A673 (cell line): Measurements from ENCODE around the gene FAR1. TPM values are rescaled to one million over a fixed set of nuclear protein-coding genes. Genes with fewer than 3 reads are reported as not detected.

Experiments
- BruUV-seq: library from RNA; stranded (reverse); fragments of 400-500 nt; replicated peaks from 2 replicates; lab custom pipeline; 2021; lab: Mats Ljungman, UMichigan
- CTCF ChIA-PET: fragments of 300-600 bp; sonication (Branson Sonifier 250); formaldehyde crosslinking; loops from one replicate; lab custom pipeline; 2022; ENCODE audit warnings: antibody characterized with exemption; lab: Charles Lee
- POLR2A ChIA-PET: fragments of 300-600 bp; sonication (Branson Sonifier 250); formaldehyde crosslinking; loops from one replicate; lab custom pipeline; 2022; ENCODE audit warnings: antibody characterized with exemption; ENCODE audit not compliant: low non-redundant PET; lab: Charles Lee
- DNase-seq: peaks from one replicate; pipeline ENCODE4 v3.0.0-alpha.2; 2015; ENCODE audit warnings: low spot score
- H3K27ac ChIP-seq: fragments of 200-600 bp; sonication (generic); 2 replicates; pipeline ENCODE4 v1.5.1; 2016; ENCODE audit warnings: mixed run types, low read depth, mild to moderate bottlenecking, mixed read lengths, antibody characterized with exemption, low read length; ENCODE audit not compliant: poor library complexity, severe bottlenecking
- H3K27me3 ChIP-seq: fragments of 200-600 bp; sonication (generic); replicated peaks from 2 replicates; pipeline ENCODE4 v1.6.1; 2017; ENCODE audit warnings: mixed run types, low read depth, mild to moderate bottlenecking, mixed read lengths, antibody characterized with exemption, low read length; ENCODE audit not compliant: insufficient read depth, poor library complexity
- H3K36me3 ChIP-seq: fragments of 200-600 bp; sonication (generic); 2 replicates; pipeline ENCODE4 v1.6.1; 2016; ENCODE audit warnings: mixed run types, mild to moderate bottlenecking, mixed read lengths, antibody characterized with exemption, low read length; ENCODE audit not compliant: insufficient read depth, poor library complexity, severe bottlenecking
- H3K4me1 ChIP-seq: fragments of 200-600 bp; sonication (generic); 2 replicates; pipeline ENCODE4 v1.6.1; 2017; ENCODE audit warnings: mixed run types, mild to moderate bottlenecking, mixed read lengths, antibody characterized with exemption, low read length; ENCODE audit not compliant: insufficient read depth, poor library complexity, severe bottlenecking
- H3K4me3 ChIP-seq: fragments of 200-600 bp; sonication (generic); 2 replicates; pipeline ENCODE4 v1.5.1; 2016; ENCODE audit warnings: low read depth, mixed run types, mild to moderate bottlenecking, mixed read lengths, low read length; ENCODE audit not compliant: poor library complexity, severe bottlenecking
- H3K9me3 ChIP-seq: fragments of 200-600 bp; sonication (generic); 2 replicates; pipeline ENCODE4 v1.6.1; 2016; ENCODE audit warnings: mixed run types, low read depth, mild to moderate bottlenecking, mixed read lengths, antibody characterized with exemption, low read length; ENCODE audit not compliant: poor library complexity, severe bottlenecking
- EZH2 ChIP-seq: fragments of 200-600 bp; sonication (generic); IDR thresholded peaks from 2 replicates; pipeline ENCODE4 v1.6.1; 2017; ENCODE audit warnings: borderline replicate concordance, low read depth, mild to moderate bottlenecking, mixed read lengths, antibody characterized with exemption, low read length; ENCODE audit not compliant: poor library complexity, severe bottlenecking
- intact Hi-C: fragments of 100-400 bp; cut with micrococcal nuclease; formaldehyde crosslinking; loops from one replicate; pipeline ENCODE4 v1.10.0; 2022; ENCODE audit not compliant: unreplicated experiment
- total RNA-seq: library from RNA; stranded (reverse); gene quantifications from 2 replicates; pipeline ENCODE4 v1.2.3, GENCODE V29; 2021
- TF ChIP-seq, protein P1 (sequence below): fragments of 300-800, 200-600 bp; sonication (generic); conservative IDR thresholded peaks from 2 replicates; pipeline ENCODE4 v1.5.1; 2017; ENCODE audit warnings: low read depth, mild to moderate bottlenecking, antibody characterized with exemption, low read length, moderate library complexity, mixed read lengths

The FAR1 gene
- total RNA-seq, 1 experiment from 2014 or later, result 66.6 TPM

DNA sequence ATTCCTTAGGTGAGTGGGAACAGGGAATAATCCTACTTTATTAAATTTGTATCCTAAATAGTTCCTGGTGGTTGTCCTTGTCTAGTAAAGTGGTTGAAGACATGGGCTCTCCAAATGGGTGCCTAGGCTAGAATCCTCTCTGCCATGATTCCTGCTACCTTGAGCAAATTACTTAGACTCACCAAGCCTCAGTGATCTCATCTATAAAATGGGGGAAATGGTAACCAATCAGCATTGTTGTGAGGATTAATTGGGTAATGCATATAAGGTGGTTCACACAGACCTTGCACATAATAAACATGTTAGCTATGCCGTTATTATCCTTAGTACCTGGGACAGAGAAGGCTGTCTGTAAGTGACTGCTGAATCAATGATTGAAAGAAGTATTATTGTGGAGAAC is 109.9 kb downstream of the FAR1 start:
- POLR2A ChIA-PET, result no interaction called here
- TF ChIP-seq, protein P1, sequence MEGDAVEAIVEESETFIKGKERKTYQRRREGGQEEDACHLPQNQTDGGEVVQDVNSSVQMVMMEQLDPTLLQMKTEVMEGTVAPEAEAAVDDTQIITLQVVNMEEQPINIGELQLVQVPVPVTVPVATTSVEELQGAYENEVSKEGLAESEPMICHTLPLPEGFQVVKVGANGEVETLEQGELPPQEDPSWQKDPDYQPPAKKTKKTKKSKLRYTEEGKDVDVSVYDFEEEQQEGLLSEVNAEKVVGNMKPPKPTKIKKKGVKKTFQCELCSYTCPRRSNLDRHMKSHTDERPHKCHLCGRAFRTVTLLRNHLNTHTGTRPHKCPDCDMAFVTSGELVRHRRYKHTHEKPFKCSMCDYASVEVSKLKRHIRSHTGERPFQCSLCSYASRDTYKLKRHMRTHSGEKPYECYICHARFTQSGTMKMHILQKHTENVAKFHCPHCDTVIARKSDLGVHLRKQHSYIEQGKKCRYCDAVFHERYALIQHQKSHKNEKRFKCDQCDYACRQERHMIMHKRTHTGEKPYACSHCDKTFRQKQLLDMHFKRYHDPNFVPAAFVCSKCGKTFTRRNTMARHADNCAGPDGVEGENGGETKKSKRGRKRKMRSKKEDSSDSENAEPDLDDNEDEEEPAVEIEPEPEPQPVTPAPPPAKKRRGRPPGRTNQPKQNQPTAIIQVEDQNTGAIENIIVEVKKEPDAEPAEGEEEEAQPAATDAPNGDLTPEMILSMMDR, result no peak
- TF ChIP-seq EZH2, result no peak
- no peaks in the 10 kb centered on the region for H3K4me1 ChIP-seq
- H3K9me3 ChIP-seq, result no peaks in the 10 kb centered on the region
- no peak overlapping the region for H3K4me3 ChIP-seq
- H3K36me3 ChIP-seq, result no peaks in the 10 kb centered on the region
- BruUV-seq, result no TSS peak
- no peak for DNase-seq
- H3K27ac ChIP-seq, result no peak overlapping the region
- intact Hi-C loops, result no loop called here
- peaks cover 24% of the 10 kb centered on the region for H3K27me3 ChIP-seq
- CTCF ChIA-PET, result no interaction called here

DNA sequence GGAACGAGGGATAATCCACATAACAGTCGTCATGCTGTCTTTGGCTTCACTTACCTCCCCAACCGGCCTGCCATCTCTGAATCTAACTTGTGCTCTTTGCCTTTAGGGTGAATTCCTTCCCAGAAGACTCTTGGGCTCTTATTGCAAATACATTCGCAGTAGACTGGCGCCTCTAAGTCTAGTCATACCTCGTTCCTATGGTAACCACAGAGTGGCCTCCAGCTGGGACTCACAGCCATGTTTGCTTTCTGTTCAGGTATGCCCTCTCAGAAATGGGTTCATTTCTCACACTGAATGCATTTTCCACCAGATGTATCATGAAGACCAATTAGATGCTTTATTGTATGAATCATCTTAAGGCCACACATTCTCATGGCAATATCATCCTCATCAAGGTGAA is 112.7 kb downstream of the FAR1 start:
- intact Hi-C loops, result no loop called here
- Histone ChIP-seq H3K4me1 (no peaks in the 10 kb centered on the region), H3K4me3 (no peak overlapping the region), H3K27me3 (peaks cover 21% of the 10 kb centered on the region), H3K36me3 (no peaks in the 10 kb centered on the region), H3K9me3 (no peaks in the 10 kb centered on the region), H3K27ac (no peak overlapping the region)
- ChIA-PET POLR2A (no interaction called here), CTCF (no interaction called here)
- TF ChIP-seq, protein P1, result no peak
- TF ChIP-seq EZH2, result no peak
- no TSS peak for BruUV-seq
- no peak for DNase-seq

Other genes starting within 250 kb of the FAR1 start
- 18.0 and 18.4 TPM in 2 replicates for gene BTBD10, start 205.4 kb upstream of the FAR1 start, total RNA-seq
- gene PTH, start 172.7 kb upstream of the FAR1 start, total RNA-seq, result not detected in 2 replicates